SK-N-SH (cell line): Measurements from ENCODE around the gene DIRAS1. TPM values are rescaled to one million over a fixed set of nuclear protein-coding genes. Genes with fewer than 3 reads are reported as not detected.

Experiments used
- CTCF ChIA-PET: fragments of 300-600, 350-600 bp; formaldehyde crosslinking; extraction: SDS; loops from one replicate; lab custom pipeline; 2021; lab: Yijun Ruan, JAX
- POLR2A ChIA-PET: fragments of 350-600 bp; sonication (Branson Sonifier 250); formaldehyde crosslinking; extraction: SDS; loops from one replicate; lab custom pipeline; 2020; ENCODE audit warnings: antibody characterized with exemption, inconsistent platforms; lab: Yijun Ruan, JAX
- DNase-seq: peaks from one replicate; pipeline ENCODE4 v3.0.0; 2012
- H2AFZ ChIP-seq: fragments of 200-600 bp; sonication (generic); 2 replicates; pipeline ENCODE4 v1.8.1; 2016; ENCODE audit warnings: antibody characterized with exemption, mild to moderate bottlenecking, low read depth
- H3F3A ChIP-seq: fragments of 200-600 bp; sonication (generic); replicated peaks from 2 replicates; pipeline ENCODE3; 2016; ENCODE audit warnings: antibody characterized with exemption, mild to moderate bottlenecking; ENCODE audit not compliant: insufficient read depth
- H3K27ac ChIP-seq, 2 experiments: fragments of 200-500 bp in 1 of 2; fragments of 200-600 bp in 1 of 2; sonication (Bioruptor generic) in 1 of 2; sonication (generic), shearing (Covaris generic) in 1 of 2; 2 replicates each; pipeline versions ENCODE4 v1.5.1 to v1.6.1; 2014 to 2016; ENCODE audit warnings: low read depth in 2 of 2, inconsistent platforms in 1 of 2, low read length in 1 of 2, mild to moderate bottlenecking in 1 of 2, mixed read lengths in 1 of 2
- H3K27me3 ChIP-seq: fragments of 200-600 bp; sonication (generic), shearing (Covaris generic); 2 replicates; pipeline ENCODE4 v1.6.1; 2016; ENCODE audit warnings: mixed run types; ENCODE audit not compliant: insufficient read depth
- H3K36me3 ChIP-seq, 2 experiments: fragments of 200-500 bp in 1 of 2; fragments of 200-600 bp in 1 of 2; sonication (Bioruptor generic) in 1 of 2; sonication (generic) in 1 of 2; replicated peaks in 1 of 2; 2 replicates each; pipeline versions ENCODE3 to v1.5.1; 2014 to 2016; ENCODE audit warnings: low read length in 1 of 2, mild to moderate bottlenecking in 1 of 2; ENCODE audit not compliant: insufficient read depth in 2 of 2, control insufficient read depth in 1 of 2
- H3K4me1 ChIP-seq, 2 experiments: fragments of 200-500 bp in 1 of 2; fragments of 200-600 bp in 1 of 2; sonication (Bioruptor generic) in 1 of 2; sonication (generic), shearing (Covaris generic) in 1 of 2; 2 replicates each; pipeline versions ENCODE4 v1.5.1 to v1.6.1; 2014 to 2016; ENCODE audit warnings: low read depth in 1 of 2, low read length in 1 of 2, mixed run types in 1 of 2; ENCODE audit not compliant: insufficient read depth in 2 of 2, control insufficient read depth in 1 of 2
- H3K4me2 ChIP-seq: fragments of 200-600 bp; sonication (generic), shearing (Covaris generic); 2 replicates; pipeline ENCODE4 v1.6.1; 2017; ENCODE audit warnings: mixed run types
- H3K4me3 ChIP-seq, 2 experiments: fragments of 200-500 bp in 1 of 2; fragments of 200-600 bp in 1 of 2; sonication (Bioruptor generic) in 1 of 2; sonication (generic), shearing (Covaris generic) in 1 of 2; 2 replicates each; pipeline versions ENCODE4 v1.5.1 to v1.8.1; 2014 to 2016; ENCODE audit warnings: low read depth in 2 of 2, inconsistent platforms in 1 of 2, low read length in 1 of 2, mild to moderate bottlenecking in 1 of 2, mixed read lengths in 1 of 2, moderate library complexity in 1 of 2
- H3K79me2 ChIP-seq: fragments of 200-600 bp; sonication (generic); 2 replicates; pipeline ENCODE4 v1.8.1; 2017; ENCODE audit warnings: mild to moderate bottlenecking; ENCODE audit not compliant: insufficient read depth
- H3K9ac ChIP-seq: fragments of 200-600 bp; sonication (generic); 2 replicates; pipeline ENCODE4 v1.6.1; 2017; ENCODE audit warnings: mixed run types
- H3K9me2 ChIP-seq: fragments of 200-600 bp; sonication (generic); 2 replicates; pipeline ENCODE4 v1.6.1; 2017; ENCODE audit warnings: mixed run types
- H3K9me3 ChIP-seq: fragments of 200-600 bp; sonication (generic); 2 replicates; pipeline ENCODE4 v1.6.1; 2017; ENCODE audit warnings: mixed run types, mild to moderate bottlenecking, moderate library complexity
- H4K20me1 ChIP-seq: fragments of 200-600 bp; sonication (generic); 2 replicates; pipeline ENCODE4 v1.6.1; 2017; ENCODE audit warnings: mild to moderate bottlenecking, mixed run types; ENCODE audit not compliant: insufficient read depth
- CHD2 ChIP-seq: fragments of 150-350 bp; IDR thresholded peaks from 2 replicates; pipeline ENCODE4 v1.6.1; 2018; ENCODE audit warnings: low read length; ENCODE audit not compliant: partially characterized antibody
- ELF1 ChIP-seq: IDR thresholded peaks from 2 replicates; pipeline ENCODE4 v1.4.0; 2012
- EP300 ChIP-seq, 2 experiments: IDR thresholded peaks; 2 replicates each; pipeline versions ENCODE4 v1.4.0 to v1.6.1; 2012; ENCODE audit warnings: borderline replicate concordance in 1 of 2, low read depth in 1 of 2, low read length in 1 of 2
- EZH2phosphoT487 ChIP-seq: fragments of 200-600 bp; sonication (generic); IDR thresholded peaks from 2 replicates; pipeline ENCODE4 v1.6.1; 2017; ENCODE audit warnings: low read depth, mixed run types, mild to moderate bottlenecking, antibody characterized with exemption, moderate library complexity, borderline replicate concordance
- FOSL2 ChIP-seq: IDR thresholded peaks from 2 replicates; pipeline ENCODE4 v1.4.0; 2012; ENCODE audit warnings: low read depth, mild to moderate bottlenecking, moderate library complexity, borderline replicate concordance
- FOXM1 ChIP-seq: IDR thresholded peaks from 2 replicates; pipeline ENCODE4 v1.4.0; 2012; ENCODE audit warnings: low read depth, mild to moderate bottlenecking
- GATA2 ChIP-seq: sonication (generic); formaldehyde crosslinking; IDR thresholded peaks from 2 replicates; pipeline ENCODE4 v1.5.0; 2020; ENCODE audit warnings: mild to moderate bottlenecking, missing genetic modification reagents
- MEF2A ChIP-seq: IDR thresholded peaks from 2 replicates; pipeline ENCODE4 v1.4.0; 2012; ENCODE audit warnings: low read depth, borderline replicate concordance
- NRF1 ChIP-seq: IDR thresholded peaks from 2 replicates; pipeline ENCODE4 v1.6.1; 2012; ENCODE audit warnings: low read depth, mild to moderate bottlenecking, low read length
- RFX5 ChIP-seq: IDR thresholded peaks from 2 replicates; pipeline ENCODE4 v1.6.1; 2012; ENCODE audit warnings: mild to moderate bottlenecking, improper control_type of control experiment, low read length
- RXRA ChIP-seq: IDR thresholded peaks from 2 replicates; pipeline ENCODE4 v1.4.0; 2012; ENCODE audit warnings: low read depth, mild to moderate bottlenecking, borderline replicate concordance
- TAF1 ChIP-seq: IDR thresholded peaks from 2 replicates; pipeline ENCODE4 v1.6.1; 2012; ENCODE audit warnings: low read depth, mild to moderate bottlenecking, low read length, moderate library complexity, borderline replicate concordance
- TEAD4 ChIP-seq: IDR thresholded peaks from 2 replicates; pipeline ENCODE4 v1.4.0; 2012; ENCODE audit warnings: mild to moderate bottlenecking, borderline replicate concordance; ENCODE audit not compliant: insufficient read depth
- WGBS: methylation state at CpG from one replicate; pipeline ENCODE4 v1.1.6; 2017; ENCODE audit warnings: low lambda C conversion rate; 5-methylcytosine and 5-hydroxymethylcytosine counted together
- polyA plus RNA-seq, 3 experiments: library from polyadenylated mRNA; depleted of rRNA; stranded (reverse); fragments of >200 nt; gene quantifications; 2 replicates each; pipeline ENCODE4 v1.2.3, GENCODE V29; 2012
- TF ChIP-seq, protein P1 (sequence below): IDR thresholded peaks from 2 replicates; pipeline ENCODE4 v1.6.1; 2012; ENCODE audit warnings: mild to moderate bottlenecking, low read depth, low read length, moderate library complexity
- TF ChIP-seq, protein P2 (sequence below): IDR thresholded peaks from 2 replicates; pipeline ENCODE4 v1.4.0; 2012; ENCODE audit warnings: low read depth, borderline replicate concordance
- TF ChIP-seq, protein P3 (sequence below): IDR thresholded peaks from 2 replicates; pipeline ENCODE4 v1.4.0; 2012; ENCODE audit warnings: low read depth, borderline replicate concordance

DIRAS1 gene
- polyA plus RNA-seq, 1 of the 3 experiments (the other 2 are of a cell fraction) = 9.0 TPM

DNA sequence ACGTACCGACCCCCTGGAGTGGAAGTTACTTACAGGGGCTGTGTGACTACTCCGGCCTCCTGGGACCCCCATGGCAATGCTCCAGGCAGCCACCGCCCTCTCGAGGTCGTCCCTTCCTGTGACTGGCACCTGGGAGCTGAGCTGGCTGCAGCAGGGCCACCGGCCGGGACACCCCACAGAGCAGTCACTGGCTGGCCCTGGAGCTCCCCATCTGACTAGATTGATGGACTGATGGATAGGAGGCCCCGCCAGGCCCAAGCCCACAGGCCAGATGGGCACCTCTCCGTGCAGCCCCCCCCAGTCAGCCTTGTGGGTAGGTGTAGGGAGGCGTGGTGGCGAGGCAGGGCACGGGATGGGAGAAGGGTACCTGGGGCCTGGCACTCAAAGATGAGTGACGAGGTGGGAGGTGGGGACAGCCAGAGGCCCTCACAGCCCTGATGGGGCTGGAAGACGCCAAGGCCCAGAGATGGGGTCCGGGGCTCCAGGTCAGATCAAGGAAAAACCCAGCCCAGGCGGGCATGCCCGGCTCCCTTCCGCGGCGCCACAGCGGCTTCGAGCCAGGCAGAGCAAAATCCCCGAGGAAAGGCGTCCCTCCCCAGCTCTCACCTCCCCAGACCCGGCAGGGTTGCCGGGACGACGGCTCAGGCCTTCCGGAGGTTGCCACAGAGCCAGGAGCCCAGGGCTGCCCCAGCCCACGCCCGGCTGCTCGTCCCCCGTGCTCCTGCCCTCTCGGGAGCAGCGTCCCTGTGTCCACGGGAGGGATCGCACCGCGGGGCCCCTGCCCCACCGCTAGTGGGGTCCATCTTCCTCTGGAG lies 10.2 kb upstream of the DIRAS1 start:
- H3K27ac ChIP-seq = no peak overlapping the region
- CTCF ChIA-PET = interaction anchor here (0.7 to 2.4 kb wide), 3 partner anchors 9 to 120 kb away, joined by 3 to 8 read pairs (median 3); no protein-coding TSS in a partner anchor
- H3K79me2 ChIP-seq = peaks cover 3% of the 10 kb centered on the region; the same call in 1 of the 2 replicates
- H2AFZ ChIP-seq = no peak overlapping the region
- no peak overlapping the region for H3K9ac ChIP-seq
- peak; percentile 34 for DNase-seq
- H3K9me2 ChIP-seq = no peaks in the 10 kb centered on the region
- no peaks in the 10 kb centered on the region for H3K27me3 ChIP-seq
- peaks cover 2 to 23% of the 10 kb centered on the region in 2 experiments for H3K36me3 ChIP-seq
- H3K4me3 ChIP-seq = no peak overlapping the region
- no peaks in the 10 kb centered on the region for H4K20me1 ChIP-seq
- WGBS = 82% methylated on average over 8 of the region's 41 CpGs
- H3F3A ChIP-seq = no peaks in the 10 kb centered on the region
- H3K9me3 ChIP-seq = no peaks in the 10 kb centered on the region
- TF ChIP-seq CHD2 (no peak), TAF1 (no peak), GATA2 (CRISPR knock-in tag) (no peak), MEF2A (no peak), TEAD4 (no peak), FOSL2 (no peak), NRF1 (no peak), RXRA (no peak), RFX5 (no peak), EP300 (IDR thresholded peaks at IDR 0.05; ENCODE audit: borderline replicate concordance in 1 of 2, low read depth in 1 of 2, low read length in 1 of 2) (no peak), ELF1 (no peak), FOXM1 (no peak), EZH2phosphoT487 (no peak)
- TF ChIP-seq, protein P1, sequence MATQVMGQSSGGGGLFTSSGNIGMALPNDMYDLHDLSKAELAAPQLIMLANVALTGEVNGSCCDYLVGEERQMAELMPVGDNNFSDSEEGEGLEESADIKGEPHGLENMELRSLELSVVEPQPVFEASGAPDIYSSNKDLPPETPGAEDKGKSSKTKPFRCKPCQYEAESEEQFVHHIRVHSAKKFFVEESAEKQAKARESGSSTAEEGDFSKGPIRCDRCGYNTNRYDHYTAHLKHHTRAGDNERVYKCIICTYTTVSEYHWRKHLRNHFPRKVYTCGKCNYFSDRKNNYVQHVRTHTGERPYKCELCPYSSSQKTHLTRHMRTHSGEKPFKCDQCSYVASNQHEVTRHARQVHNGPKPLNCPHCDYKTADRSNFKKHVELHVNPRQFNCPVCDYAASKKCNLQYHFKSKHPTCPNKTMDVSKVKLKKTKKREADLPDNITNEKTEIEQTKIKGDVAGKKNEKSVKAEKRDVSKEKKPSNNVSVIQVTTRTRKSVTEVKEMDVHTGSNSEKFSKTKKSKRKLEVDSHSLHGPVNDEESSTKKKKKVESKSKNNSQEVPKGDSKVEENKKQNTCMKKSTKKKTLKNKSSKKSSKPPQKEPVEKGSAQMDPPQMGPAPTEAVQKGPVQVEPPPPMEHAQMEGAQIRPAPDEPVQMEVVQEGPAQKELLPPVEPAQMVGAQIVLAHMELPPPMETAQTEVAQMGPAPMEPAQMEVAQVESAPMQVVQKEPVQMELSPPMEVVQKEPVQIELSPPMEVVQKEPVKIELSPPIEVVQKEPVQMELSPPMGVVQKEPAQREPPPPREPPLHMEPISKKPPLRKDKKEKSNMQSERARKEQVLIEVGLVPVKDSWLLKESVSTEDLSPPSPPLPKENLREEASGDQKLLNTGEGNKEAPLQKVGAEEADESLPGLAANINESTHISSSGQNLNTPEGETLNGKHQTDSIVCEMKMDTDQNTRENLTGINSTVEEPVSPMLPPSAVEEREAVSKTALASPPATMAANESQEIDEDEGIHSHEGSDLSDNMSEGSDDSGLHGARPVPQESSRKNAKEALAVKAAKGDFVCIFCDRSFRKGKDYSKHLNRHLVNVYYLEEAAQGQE = no peak
- TF ChIP-seq, protein P2, sequence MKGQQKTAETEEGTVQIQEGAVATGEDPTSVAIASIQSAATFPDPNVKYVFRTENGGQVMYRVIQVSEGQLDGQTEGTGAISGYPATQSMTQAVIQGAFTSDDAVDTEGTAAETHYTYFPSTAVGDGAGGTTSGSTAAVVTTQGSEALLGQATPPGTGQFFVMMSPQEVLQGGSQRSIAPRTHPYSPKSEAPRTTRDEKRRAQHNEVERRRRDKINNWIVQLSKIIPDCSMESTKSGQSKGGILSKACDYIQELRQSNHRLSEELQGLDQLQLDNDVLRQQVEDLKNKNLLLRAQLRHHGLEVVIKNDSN = no peak
- TF ChIP-seq, protein P3, sequence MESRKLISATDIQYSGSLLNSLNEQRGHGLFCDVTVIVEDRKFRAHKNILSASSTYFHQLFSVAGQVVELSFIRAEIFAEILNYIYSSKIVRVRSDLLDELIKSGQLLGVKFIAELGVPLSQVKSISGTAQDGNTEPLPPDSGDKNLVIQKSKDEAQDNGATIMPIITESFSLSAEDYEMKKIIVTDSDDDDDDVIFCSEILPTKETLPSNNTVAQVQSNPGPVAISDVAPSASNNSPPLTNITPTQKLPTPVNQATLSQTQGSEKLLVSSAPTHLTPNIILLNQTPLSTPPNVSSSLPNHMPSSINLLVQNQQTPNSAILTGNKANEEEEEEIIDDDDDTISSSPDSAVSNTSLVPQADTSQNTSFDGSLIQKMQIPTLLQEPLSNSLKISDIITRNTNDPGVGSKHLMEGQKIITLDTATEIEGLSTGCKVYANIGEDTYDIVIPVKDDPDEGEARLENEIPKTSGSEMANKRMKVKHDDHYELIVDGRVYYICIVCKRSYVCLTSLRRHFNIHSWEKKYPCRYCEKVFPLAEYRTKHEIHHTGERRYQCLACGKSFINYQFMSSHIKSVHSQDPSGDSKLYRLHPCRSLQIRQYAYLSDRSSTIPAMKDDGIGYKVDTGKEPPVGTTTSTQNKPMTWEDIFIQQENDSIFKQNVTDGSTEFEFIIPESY = no peak
- TF ChIP-seq, all 33 proteins: peak for 0
- Histone ChIP-seq H3K4me1 (peaks cover 0 to 11% of the 10 kb centered on the region in 2 experiments; a peak in 1 of 4 replicates), H3K4me2 (no peak overlapping the region)
- POLR2A ChIA-PET = no interaction called here
